Hepatocyte (in vitro differentiated cells): ENCODE data around the gene TRIM46. TPM values are rescaled to one million over a fixed set of nuclear protein-coding genes. Genes with fewer than 3 reads are reported as not detected.

Source experiments
- DNase-seq: peaks from one replicate; pipeline ENCODE4 v3.0.0-alpha.2; 2016; ENCODE audit warnings: low spot score
- H2AFZ ChIP-seq: fragments of 200-600 bp; sonication (generic); 2 replicates; pipeline ENCODE4 v1.6.0; 2016; ENCODE audit warnings: antibody characterized with exemption, mild to moderate bottlenecking
- H3K27ac ChIP-seq: fragments of 200-600 bp; sonication (generic); 2 replicates; pipeline ENCODE4 v1.5.1; 2016; ENCODE audit warnings: mild to moderate bottlenecking
- H3K27me3 ChIP-seq: fragments of 200-600 bp; sonication (generic); 2 replicates; pipeline ENCODE4 v1.6.1; 2016
- H3K36me3 ChIP-seq: fragments of 200-600 bp; sonication (generic); replicated peaks from 2 replicates; pipeline ENCODE4 v1.5.1; 2016; ENCODE audit warnings: low read depth; ENCODE audit not compliant: insufficient read depth
- H3K4me1 ChIP-seq: fragments of 200-600 bp; sonication (generic); 2 replicates; pipeline ENCODE4 v1.5.1; 2016; ENCODE audit warnings: mild to moderate bottlenecking, moderate library complexity; ENCODE audit not compliant: insufficient read depth
- H3K4me2 ChIP-seq: fragments of 200-600 bp; sonication (generic); 2 replicates; pipeline ENCODE4 v1.6.0; 2016
- H3K4me3 ChIP-seq: fragments of 200-600 bp; sonication (generic); 2 replicates; pipeline ENCODE4 v1.5.1; 2016; ENCODE audit warnings: mild to moderate bottlenecking
- H3K79me2 ChIP-seq: fragments of 200-600 bp; sonication (generic); 2 replicates; pipeline ENCODE4 v1.6.0; 2017; ENCODE audit warnings: mild to moderate bottlenecking
- H3K9me2 ChIP-seq: fragments of 200-600 bp; sonication (generic); replicated peaks from 2 replicates; pipeline ENCODE4 v1.6.0; 2017; ENCODE audit warnings: mild to moderate bottlenecking; ENCODE audit not compliant: insufficient read depth
- H3K9me3 ChIP-seq: fragments of 200-600 bp; sonication (generic); 2 replicates; pipeline ENCODE4 v1.5.1; 2016; ENCODE audit warnings: low read depth, mild to moderate bottlenecking
- H4K20me1 ChIP-seq: fragments of 200-600 bp; sonication (generic); 2 replicates; pipeline ENCODE4 v1.6.0; 2016; ENCODE audit warnings: mild to moderate bottlenecking; ENCODE audit not compliant: insufficient read depth, poor library complexity, severe bottlenecking
- EZH2 ChIP-seq: fragments of 200-600 bp; sonication (generic); IDR thresholded peaks from 2 replicates; pipeline ENCODE4 v1.6.1; 2016; ENCODE audit warnings: antibody characterized with exemption, mild to moderate bottlenecking, borderline replicate concordance
- EZH2phosphoT487 ChIP-seq: fragments of 200-600 bp; sonication (generic); IDR thresholded peaks from one replicate; pipeline ENCODE4 v1.6.1; 2018; ENCODE audit warnings: antibody characterized with exemption, mild to moderate bottlenecking, low read depth, moderate library complexity; ENCODE audit not compliant: unreplicated experiment, severe bottlenecking
- WGBS: methylation state at CpG from one replicate; pipeline ENCODE4 v1.1.6; 2016; ENCODE audit warnings: low lambda C conversion rate; ENCODE audit errors: missing lambda C conversion rate; 5-methylcytosine and 5-hydroxymethylcytosine counted together
- polyA plus RNA-seq: library from polyadenylated mRNA; unstranded; fragments of >200 nt; fragmentation: Nextera tagmentation; extraction: Ambion mirVana; gene quantifications from 2 replicates; pipeline ENCODE4 v1.2.1, GENCODE V29; 2016
- total RNA-seq: library from RNA; depleted of rRNA; stranded (reverse); fragments of >200 nt; gene quantifications from 2 replicates; pipeline ENCODE4 v1.2.3, GENCODE V29; 2014
- TF ChIP-seq, protein P1 (sequence below): fragments of 200-600 bp; sonication (generic); IDR thresholded peaks from 2 replicates; pipeline ENCODE4 v1.5.1; 2016; ENCODE audit warnings: antibody characterized with exemption, mild to moderate bottlenecking; ENCODE audit not compliant: poor library complexity

Gene TRIM46
- total and polyA plus RNA-seq, 2 experiments from 2014 or later: 1.2 to 2.1 TPM

DNA sequence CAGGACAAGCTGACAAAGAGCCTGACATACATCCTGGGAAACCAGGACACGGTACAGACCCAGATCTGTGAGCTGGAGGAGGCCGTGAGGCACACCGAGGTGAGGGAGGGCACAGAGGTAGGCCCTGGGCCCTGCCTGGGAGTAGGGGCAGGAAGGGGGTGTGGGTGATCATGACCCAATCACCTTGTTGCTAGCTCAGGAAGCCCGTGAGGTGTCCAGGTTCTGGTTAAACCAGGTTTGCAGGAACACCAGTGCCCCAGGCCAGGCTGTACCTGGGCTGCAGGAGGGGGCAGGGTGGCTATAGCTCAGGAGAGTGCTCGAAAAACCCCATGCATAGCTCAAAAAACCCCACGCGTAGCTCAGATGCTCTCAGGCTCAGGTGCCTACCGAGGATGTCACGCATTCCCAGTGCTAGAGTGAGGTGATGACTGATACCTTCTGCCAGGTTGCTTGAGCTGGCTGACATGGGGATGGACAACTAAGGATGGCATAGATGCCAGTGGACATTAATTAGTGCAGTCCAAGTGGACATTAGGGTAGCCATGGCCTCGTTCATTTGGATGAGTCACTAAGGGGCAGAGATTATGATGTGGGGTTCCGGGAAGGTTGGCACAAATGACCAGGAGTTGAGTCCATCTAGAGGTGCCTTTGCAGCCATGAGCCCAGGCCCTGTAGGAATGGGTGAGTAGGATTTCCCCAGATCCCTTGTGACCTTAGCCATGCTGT is 3.7 kb downstream of the TRIM46 start:
- H3K27me3 ChIP-seq: peaks cover 5% of the 10 kb centered on the region
- DNase-seq: no peak
- no peak overlapping the region for H3K4me3 ChIP-seq
- no peaks in the 10 kb centered on the region for H3K36me3 ChIP-seq
- H3K4me1 ChIP-seq: peaks cover 8% of the 10 kb centered on the region
- no peak overlapping the region for H2AFZ ChIP-seq
- no peaks in the 10 kb centered on the region for H3K9me2 ChIP-seq
- H3K4me2 ChIP-seq: no peak overlapping the region
- TF ChIP-seq, protein P1, sequence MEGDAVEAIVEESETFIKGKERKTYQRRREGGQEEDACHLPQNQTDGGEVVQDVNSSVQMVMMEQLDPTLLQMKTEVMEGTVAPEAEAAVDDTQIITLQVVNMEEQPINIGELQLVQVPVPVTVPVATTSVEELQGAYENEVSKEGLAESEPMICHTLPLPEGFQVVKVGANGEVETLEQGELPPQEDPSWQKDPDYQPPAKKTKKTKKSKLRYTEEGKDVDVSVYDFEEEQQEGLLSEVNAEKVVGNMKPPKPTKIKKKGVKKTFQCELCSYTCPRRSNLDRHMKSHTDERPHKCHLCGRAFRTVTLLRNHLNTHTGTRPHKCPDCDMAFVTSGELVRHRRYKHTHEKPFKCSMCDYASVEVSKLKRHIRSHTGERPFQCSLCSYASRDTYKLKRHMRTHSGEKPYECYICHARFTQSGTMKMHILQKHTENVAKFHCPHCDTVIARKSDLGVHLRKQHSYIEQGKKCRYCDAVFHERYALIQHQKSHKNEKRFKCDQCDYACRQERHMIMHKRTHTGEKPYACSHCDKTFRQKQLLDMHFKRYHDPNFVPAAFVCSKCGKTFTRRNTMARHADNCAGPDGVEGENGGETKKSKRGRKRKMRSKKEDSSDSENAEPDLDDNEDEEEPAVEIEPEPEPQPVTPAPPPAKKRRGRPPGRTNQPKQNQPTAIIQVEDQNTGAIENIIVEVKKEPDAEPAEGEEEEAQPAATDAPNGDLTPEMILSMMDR: no peak
- TF ChIP-seq EZH2phosphoT487 (no peak), EZH2 (no peak)
- H3K9me3 ChIP-seq: no peaks in the 10 kb centered on the region
- peaks cover 2% of the 10 kb centered on the region for H3K79me2 ChIP-seq
- no peaks in the 10 kb centered on the region for H4K20me1 ChIP-seq
- whole genome bisulfite sequencing: 82% methylated on average over 11 of the region's 11 CpGs
- H3K27ac ChIP-seq: no peak overlapping the region

DNA sequence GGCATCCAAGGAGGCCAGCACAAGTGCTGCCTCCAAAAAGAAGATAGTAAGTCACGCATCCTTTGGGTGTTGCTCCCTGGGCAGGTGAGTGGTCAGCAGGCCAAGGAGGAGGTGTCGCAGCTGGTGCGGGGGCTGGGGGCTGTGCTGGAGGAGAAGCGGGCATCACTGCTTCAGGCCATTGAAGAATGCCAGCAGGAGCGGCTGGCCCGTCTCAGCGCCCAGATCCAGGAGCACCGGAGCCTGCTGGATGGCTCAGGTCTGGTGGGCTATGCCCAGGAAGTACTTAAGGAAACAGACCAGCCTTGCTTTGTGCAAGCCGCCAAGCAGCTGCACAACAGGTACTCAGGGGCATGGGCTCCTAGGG is 4.3 kb downstream of the TRIM46 start:
- Histone ChIP-seq H3K4me3 (no peak overlapping the region), H3K27me3 (peaks cover 5% of the 10 kb centered on the region), H3K9me3 (no peaks in the 10 kb centered on the region), H2AFZ (no peak overlapping the region), H3K9me2 (no peaks in the 10 kb centered on the region), H4K20me1 (no peaks in the 10 kb centered on the region), H3K27ac (no peak overlapping the region), H3K79me2 (no peaks in the 10 kb centered on the region), H3K4me2 (no peak overlapping the region), H3K4me1 (peaks cover 7% of the 10 kb centered on the region), H3K36me3 (no peaks in the 10 kb centered on the region)
- TF ChIP-seq EZH2: no peak
- TF ChIP-seq, protein P1: no peak
- TF ChIP-seq EZH2phosphoT487: no peak
- DNase-seq: no peak
- 97% methylated on average over 9 of the region's 9 CpGs for WGBS

DNA sequence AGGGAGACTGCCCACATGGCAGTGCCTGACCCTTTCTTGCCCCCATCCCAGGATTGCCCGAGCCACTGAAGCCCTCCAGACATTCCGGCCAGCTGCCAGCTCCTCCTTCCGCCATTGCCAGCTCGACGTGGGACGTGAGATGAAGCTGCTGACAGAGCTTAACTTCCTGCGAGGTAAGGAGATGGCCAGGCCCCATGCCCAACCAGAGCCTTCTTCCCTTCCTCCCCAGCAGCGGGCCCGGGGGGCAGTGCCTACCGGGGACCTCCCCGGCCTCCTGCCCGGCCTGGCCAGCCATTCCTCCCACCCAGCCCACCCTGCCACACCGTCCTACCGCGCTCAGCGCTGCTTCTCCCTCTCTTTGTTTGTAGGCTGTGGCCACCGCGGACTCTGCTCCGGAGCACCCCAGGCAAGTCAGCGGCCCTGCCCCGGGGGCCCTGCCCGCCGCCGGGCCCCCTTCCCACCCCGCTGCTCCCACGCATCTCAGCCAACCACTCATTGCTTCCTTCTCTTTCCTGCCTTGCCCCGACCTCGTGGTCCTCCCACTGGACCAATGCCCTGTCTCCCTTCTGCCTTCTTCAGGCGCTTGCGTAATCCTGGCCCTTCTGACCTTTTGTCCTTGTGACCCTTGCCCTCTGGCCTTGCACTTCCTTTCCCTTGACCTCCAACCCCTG is 4.9 kb downstream of the TRIM46 start:
- no peaks in the 10 kb centered on the region for H3K9me3 ChIP-seq
- no peaks in the 10 kb centered on the region for H3K36me3 ChIP-seq
- no peaks in the 10 kb centered on the region for H3K79me2 ChIP-seq
- no peaks in the 10 kb centered on the region for H4K20me1 ChIP-seq
- no peak overlapping the region for H3K4me2 ChIP-seq
- TF ChIP-seq, protein P1: no peak
- TF ChIP-seq EZH2: no peak
- no peak for TF ChIP-seq EZH2phosphoT487
- no peak overlapping the region for H3K27ac ChIP-seq
- H3K4me3 ChIP-seq: no peak overlapping the region
- H3K9me2 ChIP-seq: no peaks in the 10 kb centered on the region
- H3K27me3 ChIP-seq: peaks cover 5% of the 10 kb centered on the region
- H2AFZ ChIP-seq: no peak overlapping the region
- DNase-seq: peak; percentile 4
- peaks cover 3% of the 10 kb centered on the region for H3K4me1 ChIP-seq
- 97% methylated on average over 13 of the region's 30 CpGs for WGBS
